GM21529 (cell line): ENCODE measurements around the gene DSTN.

Experiments
- ATAC-seq: cut with Tn5 transposase; IDR thresholded peaks from one replicate; pipeline ENCODE4 v1.9.1; 2021; ENCODE audit not compliant: unreplicated experiment

DSTN gene

DNA sequence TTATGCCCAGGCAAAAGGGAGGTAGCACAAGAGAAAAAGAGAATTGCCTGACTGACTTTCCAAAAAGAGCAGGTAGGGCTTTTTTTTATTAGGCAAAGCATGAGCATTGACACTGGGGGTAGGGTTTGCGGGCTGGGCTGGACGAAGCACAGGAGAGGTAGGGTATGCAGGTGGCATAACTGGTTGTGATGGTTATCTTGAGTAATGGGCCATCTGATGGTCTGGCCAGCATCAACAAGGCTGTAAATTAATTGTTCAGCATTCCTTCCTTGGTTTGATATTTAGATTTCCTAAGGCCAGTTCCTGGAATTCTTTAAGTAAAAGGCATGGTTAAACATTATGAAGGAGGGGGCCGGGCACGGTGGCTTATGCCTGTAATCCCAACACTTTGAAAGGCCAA lies 24.7 kb upstream of the DSTN start:
- no peak for ATAC-seq

- ATAC-seq, result no peak
These were observed 20.7 kb upstream of the DSTN start for GRCh38 chr20:17549131-17549530.

- ATAC-seq, result no peak
These were observed 14.8 kb upstream of the DSTN start for GRCh38 chr20:17555106-17555505.

GRCh38 chr20:17556837-17557674 lies 12.8 kb upstream of the DSTN start:
- ATAC-seq, result no peak

- ATAC-seq, result no peak
These were observed 12.2 kb upstream of the DSTN start for GRCh38 chr20:17557675-17558006.

DNA sequence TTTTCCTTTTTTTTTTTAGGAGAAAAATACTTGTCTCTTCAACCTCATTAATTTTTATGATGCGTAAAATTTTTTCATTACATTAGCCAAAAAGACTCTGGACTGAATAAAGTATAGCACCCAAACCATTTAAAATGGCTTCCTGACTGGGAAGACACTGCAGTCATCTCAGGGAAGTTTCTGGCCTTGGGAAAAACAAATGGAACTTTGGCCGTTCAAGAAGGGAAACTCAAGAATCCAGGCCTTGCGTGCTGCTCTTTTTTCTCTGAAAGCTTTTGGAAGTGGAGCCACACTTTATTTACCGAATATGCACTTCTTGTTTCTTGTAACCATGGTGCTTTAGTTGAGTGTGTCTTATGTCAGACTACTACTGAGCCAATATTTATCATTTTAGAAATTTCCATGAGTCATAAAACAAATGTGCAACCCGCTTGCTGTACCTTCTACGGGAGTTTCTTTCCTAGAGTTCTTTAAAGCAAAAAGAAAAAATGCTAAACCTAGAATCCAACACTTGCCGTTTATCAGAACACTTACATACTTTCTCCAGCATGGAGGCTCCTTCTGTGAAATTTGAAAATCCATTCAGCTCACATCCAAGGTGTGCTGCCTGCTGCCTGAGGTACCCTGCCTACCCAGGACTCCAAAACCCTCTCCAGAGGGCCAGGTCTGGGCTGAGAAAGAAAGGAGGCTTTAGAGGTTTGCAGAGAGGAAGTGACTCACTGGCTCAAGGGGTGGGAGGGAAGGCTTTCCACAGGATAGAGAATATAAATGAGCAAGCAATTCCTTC lies 11.5 kb upstream of the DSTN start:
- no peak for ATAC-seq

- no peak for ATAC-seq
These were observed 11.0 kb upstream of the DSTN start for GRCh38 chr20:17558941-17559304.

GRCh38 chr20:17559338-17559737 lies 10.5 kb upstream of the DSTN start:
- ATAC-seq, result no peak

DNA sequence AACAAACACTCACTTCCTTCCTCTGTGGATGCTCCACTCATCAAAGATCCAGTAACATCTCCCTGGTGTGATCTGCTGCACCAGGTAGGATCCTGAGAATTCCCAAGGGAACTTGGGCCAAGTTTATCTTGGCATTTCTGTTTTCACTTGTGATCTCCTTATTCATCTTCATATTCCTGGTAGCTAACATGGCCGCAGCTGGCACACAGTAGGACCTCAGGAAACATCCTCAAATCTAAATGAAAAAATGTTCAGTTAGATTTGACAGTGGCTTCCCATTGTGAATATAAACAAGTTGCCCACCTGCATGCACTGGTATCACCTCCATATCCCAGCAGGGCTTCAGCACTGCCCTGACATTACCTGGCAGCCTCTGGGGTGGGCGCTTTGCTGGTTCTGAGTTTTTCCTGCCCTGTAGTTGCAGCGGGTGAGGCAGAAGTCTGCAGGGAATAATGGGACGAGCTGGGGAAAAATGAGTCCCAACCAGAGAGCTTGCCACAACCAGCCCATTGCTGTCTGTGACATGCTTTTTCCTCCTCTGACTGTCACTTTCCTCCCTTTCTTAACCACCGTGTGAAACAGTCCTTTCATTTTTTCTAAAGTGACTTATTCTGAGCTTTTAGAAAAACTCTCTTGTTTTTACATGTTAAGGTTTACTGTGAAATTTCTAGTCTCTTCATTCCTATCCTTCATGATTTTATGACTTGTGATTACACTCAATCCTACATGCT lies 9.4 kb upstream of the DSTN start:
- no peak for ATAC-seq

DNA sequence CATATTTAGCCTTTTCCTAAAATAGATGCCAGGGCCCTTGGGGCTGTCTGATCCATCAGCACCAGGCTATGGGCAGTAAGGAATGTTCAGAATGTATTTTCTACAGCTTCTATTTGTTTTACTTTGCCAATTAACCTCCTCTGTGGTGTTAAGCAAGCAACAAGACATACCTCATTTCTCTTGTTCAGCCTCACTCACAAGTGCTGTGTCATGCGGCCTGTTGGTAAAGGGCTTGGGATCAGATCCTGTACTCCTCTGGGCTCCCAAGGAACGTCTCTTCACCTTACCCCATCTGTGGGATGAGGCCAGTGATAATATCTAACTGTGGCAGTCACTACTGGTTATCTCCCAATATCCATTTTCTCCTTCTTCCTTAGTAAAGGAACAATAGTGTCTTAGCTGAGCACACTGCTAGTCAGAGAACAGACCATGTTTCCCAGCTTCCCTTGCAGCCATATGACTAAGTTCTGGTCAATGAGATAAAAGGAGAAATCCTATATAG lies 7.0 kb upstream of the DSTN start:
- ATAC-seq, result no peak

DNA sequence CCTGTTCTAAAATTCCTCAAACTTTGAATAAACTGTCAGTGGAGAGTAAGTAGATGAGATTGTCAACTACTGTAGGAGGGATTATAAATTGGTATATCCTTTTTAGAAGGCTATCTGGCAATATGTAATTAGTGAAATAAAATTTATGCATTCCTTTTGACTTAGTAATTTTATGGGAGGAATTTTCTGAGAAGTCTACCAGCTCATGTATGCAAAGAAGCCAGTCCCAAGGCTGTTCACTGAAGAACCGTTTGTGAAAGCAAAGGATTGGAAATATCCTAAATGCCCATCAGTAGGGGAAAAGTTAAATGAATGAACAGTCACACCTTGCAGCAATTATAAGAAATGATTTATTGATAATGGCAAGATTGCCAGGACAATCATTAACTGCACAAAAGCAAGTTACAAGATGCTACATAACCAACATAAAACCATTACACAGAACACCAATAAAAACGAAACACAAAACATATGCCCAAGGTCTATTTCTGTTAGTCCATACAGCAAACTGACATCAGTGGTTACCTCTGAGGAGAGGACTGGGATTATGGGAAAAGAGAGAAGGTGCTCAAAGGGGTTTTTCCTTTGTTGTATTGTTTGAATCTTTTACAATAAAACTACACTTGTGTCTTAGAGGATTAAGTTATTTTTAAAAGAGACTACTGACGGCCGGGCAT lies 4.6 kb upstream of the DSTN start:
- no peak for ATAC-seq

- no peak for ATAC-seq
These were observed 3.5 kb upstream of the DSTN start for GRCh38 chr20:17566345-17566744.

DNA sequence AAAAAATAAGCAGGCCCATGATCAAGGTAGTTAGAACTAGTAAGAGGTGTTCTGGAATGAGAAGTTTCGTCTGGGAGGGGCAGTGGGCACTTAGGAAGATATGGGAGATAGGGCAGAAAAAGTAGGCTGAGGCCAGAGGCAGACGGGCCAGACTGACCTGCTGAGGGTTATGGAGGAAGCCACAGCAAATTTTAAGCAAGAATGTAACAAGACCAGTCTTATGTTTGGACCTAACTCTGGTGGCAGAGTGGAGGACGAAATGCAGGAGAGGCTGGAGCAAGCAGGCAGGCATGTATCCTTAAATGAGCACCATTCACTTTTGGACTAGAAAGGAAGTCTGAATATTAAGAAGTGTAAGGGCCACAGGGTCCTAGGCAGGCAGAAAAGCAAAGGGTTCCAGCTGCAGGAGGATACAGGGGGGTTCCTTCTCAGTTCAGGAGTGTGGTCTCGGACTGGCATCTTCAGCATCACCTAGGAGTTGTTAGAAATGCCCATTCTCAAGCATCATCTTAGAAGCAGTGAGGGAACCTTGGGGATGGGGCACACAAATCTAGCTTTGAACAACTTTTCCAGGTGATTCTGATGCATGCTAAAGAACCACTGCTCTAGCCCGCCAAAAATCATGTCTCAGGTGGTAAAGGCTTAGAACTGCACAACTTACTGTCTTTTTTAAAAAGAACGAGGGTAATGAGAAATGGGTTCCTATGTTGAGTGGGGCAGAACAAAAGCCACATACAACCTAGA lies 1.7 kb upstream of the DSTN start:
- ATAC-seq, result no peak

DNA sequence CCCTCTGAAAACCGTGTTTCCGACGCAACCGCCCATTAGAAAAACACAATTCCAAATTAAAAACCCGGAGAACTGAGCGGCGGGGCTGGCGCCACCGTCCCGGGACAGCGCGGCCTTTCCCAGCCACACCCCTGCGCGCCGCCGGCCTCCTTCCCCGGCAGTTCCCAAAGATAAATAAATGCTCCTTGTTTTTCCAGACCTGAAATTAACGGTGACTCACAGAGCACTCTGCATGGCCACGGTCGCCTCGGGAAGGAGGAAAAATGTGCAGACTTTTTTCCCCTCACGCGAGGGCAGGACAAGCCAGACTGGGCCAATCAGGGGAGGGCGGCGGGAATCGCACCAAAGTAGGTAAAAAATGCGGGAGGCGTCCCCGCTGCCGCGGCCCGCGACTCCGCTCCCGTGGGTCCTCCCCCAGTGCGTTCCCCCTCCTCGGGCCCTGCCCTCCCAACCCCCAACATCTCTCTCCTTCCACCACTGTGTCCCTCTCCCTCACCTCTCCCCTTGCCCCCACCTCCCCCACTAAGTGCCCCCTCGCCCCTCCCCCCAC lies 828 bp upstream of the DSTN start:
- ATAC-seq, result no peak

- ATAC-seq, result peak; percentile 34
These were observed 675 bp downstream of the DSTN start for GRCh38 chr20:17570347-17571152.

GRCh38 chr20:17571153-17571527 lies 1.3 kb downstream of the DSTN start:
- peak; percentile 34 for ATAC-seq

GRCh38 chr20:17572034-17572638 lies 2.3 kb downstream of the DSTN start:
- no peak for ATAC-seq

GRCh38 chr20:17573463-17573862 lies 3.6 kb downstream of the DSTN start:
- no peak for ATAC-seq

GRCh38 chr20:17576215-17576614 lies 6.3 kb downstream of the DSTN start:
- ATAC-seq, result no peak
